OCI-LY1 (cell line): ENCODE measurements around the gene DGKB.

ENCODE experiments used
- EZH2 ChIP-seq: fragments of 200-600 bp; sonication (generic), shearing (Covaris generic); IDR thresholded peaks from 2 replicates; pipeline ENCODE4 v1.8.0; 2017; ENCODE audit warnings: borderline replicate concordance, mixed run types, mild to moderate bottlenecking, antibody characterized with exemption, low read length, moderate library complexity, mixed read lengths
- TF ChIP-seq, protein P1 (sequence below): fragments of 200-600 bp; sonication (generic), shearing (Covaris generic); IDR thresholded peaks from 2 replicates; pipeline ENCODE4 v1.5.1; 2017; ENCODE audit warnings: mild to moderate bottlenecking, antibody characterized with exemption, low read length, moderate library complexity, mixed read lengths

DNA sequence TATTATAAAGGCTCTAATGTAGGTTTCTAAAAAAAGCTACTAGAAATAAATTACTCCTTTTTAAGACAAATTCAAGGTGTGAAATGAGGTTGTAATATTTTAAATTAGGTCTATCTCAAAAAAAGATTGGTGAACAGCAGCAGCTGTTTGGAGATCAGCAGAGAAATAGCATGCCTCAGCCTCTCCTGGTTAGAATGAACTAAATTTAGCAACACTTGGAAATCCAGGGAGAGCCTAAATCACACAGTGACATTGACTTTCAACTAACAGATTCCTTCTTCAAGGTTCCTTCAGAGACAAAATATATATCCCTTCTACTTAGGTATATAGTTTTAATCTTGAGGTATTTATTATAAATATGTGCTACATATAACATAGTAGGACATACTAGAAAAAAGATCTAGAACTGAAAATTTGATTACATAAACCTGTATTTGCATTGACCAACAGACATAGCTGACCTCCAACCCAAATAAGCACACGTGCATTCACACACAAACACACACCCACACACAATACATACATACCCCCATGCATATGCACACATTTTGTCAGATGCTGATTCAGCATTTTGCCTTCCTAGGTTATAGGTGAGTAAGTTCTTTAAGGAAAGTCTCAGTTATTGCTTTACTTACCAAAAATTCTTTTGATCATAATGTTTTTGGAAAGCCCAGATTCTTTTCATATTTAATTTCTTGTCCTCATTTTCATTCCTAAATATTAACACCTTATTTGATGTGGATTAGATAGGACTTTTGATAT, 47.3 kb downstream of the DGKB start:
- TF ChIP-seq, protein P1, sequence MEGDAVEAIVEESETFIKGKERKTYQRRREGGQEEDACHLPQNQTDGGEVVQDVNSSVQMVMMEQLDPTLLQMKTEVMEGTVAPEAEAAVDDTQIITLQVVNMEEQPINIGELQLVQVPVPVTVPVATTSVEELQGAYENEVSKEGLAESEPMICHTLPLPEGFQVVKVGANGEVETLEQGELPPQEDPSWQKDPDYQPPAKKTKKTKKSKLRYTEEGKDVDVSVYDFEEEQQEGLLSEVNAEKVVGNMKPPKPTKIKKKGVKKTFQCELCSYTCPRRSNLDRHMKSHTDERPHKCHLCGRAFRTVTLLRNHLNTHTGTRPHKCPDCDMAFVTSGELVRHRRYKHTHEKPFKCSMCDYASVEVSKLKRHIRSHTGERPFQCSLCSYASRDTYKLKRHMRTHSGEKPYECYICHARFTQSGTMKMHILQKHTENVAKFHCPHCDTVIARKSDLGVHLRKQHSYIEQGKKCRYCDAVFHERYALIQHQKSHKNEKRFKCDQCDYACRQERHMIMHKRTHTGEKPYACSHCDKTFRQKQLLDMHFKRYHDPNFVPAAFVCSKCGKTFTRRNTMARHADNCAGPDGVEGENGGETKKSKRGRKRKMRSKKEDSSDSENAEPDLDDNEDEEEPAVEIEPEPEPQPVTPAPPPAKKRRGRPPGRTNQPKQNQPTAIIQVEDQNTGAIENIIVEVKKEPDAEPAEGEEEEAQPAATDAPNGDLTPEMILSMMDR: no peak
- TF ChIP-seq EZH2: no peak
